Hepatocyte (in vitro differentiated cells): Measurements from ENCODE around the gene TAP2. TPM values are rescaled to one million over a fixed set of nuclear protein-coding genes. Genes with fewer than 3 reads are reported as not detected.
A peak's percentile ranks its signal among the peaks of the same experiment; 100 is the strongest.

Experiments
- DNase-seq: peaks from one replicate; pipeline ENCODE4 v3.0.0-alpha.2; 2016; ENCODE audit warnings: low spot score
- H2AFZ ChIP-seq: fragments of 200-600 bp; sonication (generic); 2 replicates; pipeline ENCODE4 v1.6.0; 2016; ENCODE audit warnings: antibody characterized with exemption, mild to moderate bottlenecking
- H3K27ac ChIP-seq: fragments of 200-600 bp; sonication (generic); 2 replicates; pipeline ENCODE4 v1.5.1; 2016; ENCODE audit warnings: mild to moderate bottlenecking
- H3K27me3 ChIP-seq: fragments of 200-600 bp; sonication (generic); 2 replicates; pipeline ENCODE4 v1.6.1; 2016
- H3K36me3 ChIP-seq: fragments of 200-600 bp; sonication (generic); replicated peaks from 2 replicates; pipeline ENCODE4 v1.5.1; 2016; ENCODE audit warnings: low read depth; ENCODE audit not compliant: insufficient read depth
- H3K4me1 ChIP-seq: fragments of 200-600 bp; sonication (generic); 2 replicates; pipeline ENCODE4 v1.5.1; 2016; ENCODE audit warnings: mild to moderate bottlenecking, moderate library complexity; ENCODE audit not compliant: insufficient read depth
- H3K4me2 ChIP-seq: fragments of 200-600 bp; sonication (generic); 2 replicates; pipeline ENCODE4 v1.6.0; 2016
- H3K4me3 ChIP-seq: fragments of 200-600 bp; sonication (generic); 2 replicates; pipeline ENCODE4 v1.5.1; 2016; ENCODE audit warnings: mild to moderate bottlenecking
- H3K79me2 ChIP-seq: fragments of 200-600 bp; sonication (generic); 2 replicates; pipeline ENCODE4 v1.6.0; 2017; ENCODE audit warnings: mild to moderate bottlenecking
- H3K9me2 ChIP-seq: fragments of 200-600 bp; sonication (generic); replicated peaks from 2 replicates; pipeline ENCODE4 v1.6.0; 2017; ENCODE audit warnings: mild to moderate bottlenecking; ENCODE audit not compliant: insufficient read depth
- H3K9me3 ChIP-seq: fragments of 200-600 bp; sonication (generic); 2 replicates; pipeline ENCODE4 v1.5.1; 2016; ENCODE audit warnings: low read depth, mild to moderate bottlenecking
- H4K20me1 ChIP-seq: fragments of 200-600 bp; sonication (generic); 2 replicates; pipeline ENCODE4 v1.6.0; 2016; ENCODE audit warnings: mild to moderate bottlenecking; ENCODE audit not compliant: insufficient read depth, poor library complexity, severe bottlenecking
- CTCF ChIP-seq: fragments of 200-600 bp; sonication (generic); IDR thresholded peaks from 2 replicates; pipeline ENCODE4 v1.5.1; 2016; ENCODE audit warnings: antibody characterized with exemption, mild to moderate bottlenecking; ENCODE audit not compliant: poor library complexity
- EZH2 ChIP-seq: fragments of 200-600 bp; sonication (generic); IDR thresholded peaks from 2 replicates; pipeline ENCODE4 v1.6.1; 2016; ENCODE audit warnings: antibody characterized with exemption, mild to moderate bottlenecking, borderline replicate concordance
- EZH2phosphoT487 ChIP-seq: fragments of 200-600 bp; sonication (generic); IDR thresholded peaks from one replicate; pipeline ENCODE4 v1.6.1; 2018; ENCODE audit warnings: antibody characterized with exemption, mild to moderate bottlenecking, low read depth, moderate library complexity; ENCODE audit not compliant: unreplicated experiment, severe bottlenecking
- WGBS: methylation state at CpG from one replicate; pipeline ENCODE4 v1.1.6; 2016; ENCODE audit warnings: low lambda C conversion rate; ENCODE audit errors: missing lambda C conversion rate; 5-methylcytosine and 5-hydroxymethylcytosine counted together
- polyA plus RNA-seq: library from polyadenylated mRNA; unstranded; fragments of >200 nt; fragmentation: Nextera tagmentation; extraction: Ambion mirVana; gene quantifications from 2 replicates; pipeline ENCODE4 v1.2.1, GENCODE V29; 2016
- total RNA-seq: library from RNA; depleted of rRNA; stranded (reverse); fragments of >200 nt; gene quantifications from 2 replicates; pipeline ENCODE4 v1.2.3, GENCODE V29; 2014

Gene TAP2
- total and polyA plus RNA-seq, 2 experiments from 2014 or later = 1.2 to 11.7 TPM

- Histone ChIP-seq H3K27ac (no peak overlapping the region), H3K36me3 (no peaks in the 10 kb centered on the region), H2AFZ (no peak overlapping the region), H3K9me3 (no peaks in the 10 kb centered on the region), H3K4me2 (peak overlapping the region; percentile 4), H3K9me2 (no peaks in the 10 kb centered on the region), H3K4me3 (no peak overlapping the region), H3K79me2 (no peaks in the 10 kb centered on the region), H3K4me1 (no peaks in the 10 kb centered on the region), H4K20me1 (no peaks in the 10 kb centered on the region), H3K27me3 (peaks cover 24% of the 10 kb centered on the region)
- peak; percentile 38 for DNase-seq
- TF ChIP-seq EZH2 (peak; percentile 1), EZH2phosphoT487 (peak; percentile 73), CTCF (no peak)
- WGBS = 36% methylated on average over 8 of the region's 8 CpGs
These were observed 29.2 kb upstream of the TAP2 start for GRCh38 chr6:32867554-32868256.

GRCh38 chr6:32867022-32867477, 28.5 kb upstream of the TAP2 start:
- 63% methylated on average over 3 of the region's 3 CpGs for WGBS

GRCh38 chr6:32865724-32866443, 27.3 kb upstream of the TAP2 start:
- no peak overlapping the region for H3K27ac ChIP-seq
- no peak overlapping the region for H3K4me3 ChIP-seq
- no peaks in the 10 kb centered on the region for H3K79me2 ChIP-seq
- no peak overlapping the region for H2AFZ ChIP-seq
- H3K9me2 ChIP-seq = no peaks in the 10 kb centered on the region
- no peaks in the 10 kb centered on the region for H3K36me3 ChIP-seq
- H3K27me3 ChIP-seq = peaks cover 18% of the 10 kb centered on the region
- H3K4me2 ChIP-seq = no peak overlapping the region
- H3K4me1 ChIP-seq = no peaks in the 10 kb centered on the region
- no peak for DNase-seq
- TF ChIP-seq EZH2 = no peak
- no peak for TF ChIP-seq CTCF
- no peak for TF ChIP-seq EZH2phosphoT487
- no peaks in the 10 kb centered on the region for H4K20me1 ChIP-seq
- H3K9me3 ChIP-seq = no peaks in the 10 kb centered on the region
- WGBS = 75% methylated on average over 10 of the region's 10 CpGs

More at GRCh38 chr6:32867022-32867477, 28.5 kb upstream of the TAP2 start:
- Histone ChIP-seq H3K4me2 (peak overlapping the region; percentile 0), H2AFZ (no peak overlapping the region), H3K27me3 (peaks cover 24% of the 10 kb centered on the region), H3K4me1 (no peaks in the 10 kb centered on the region), H3K79me2 (no peaks in the 10 kb centered on the region), H3K27ac (no peak overlapping the region), H4K20me1 (no peaks in the 10 kb centered on the region), H3K9me2 (no peaks in the 10 kb centered on the region), H3K9me3 (no peaks in the 10 kb centered on the region), H3K4me3 (no peak overlapping the region), H3K36me3 (no peaks in the 10 kb centered on the region)
- no peak for TF ChIP-seq EZH2
- TF ChIP-seq CTCF = no peak
- no peak for TF ChIP-seq EZH2phosphoT487
- no peak for DNase-seq
